Naive thymus-derived CD4-positive, alpha-beta T cell (primary cell): ENCODE data around the gene NKAPL. TPM values are rescaled to one million over a fixed set of nuclear protein-coding genes. Genes with fewer than 3 reads are reported as not detected.

Experiments
- ATAC-seq: fragments of 150-1000 bp; cut with Tn5 transposase; 2 replicates; pipeline ENCODE4 v1.10.0; 2021; ENCODE audit warnings: mild to moderate bottlenecking, moderate library complexity
- CTCF ChIA-PET: fragments of 350-600 bp; sonication (Branson Sonifier 250); formaldehyde crosslinking; loops from one replicate; lab custom pipeline; 2021; ENCODE audit warnings: antibody characterized with exemption; lab: Charles Lee
- POLR2A ChIA-PET: fragments of 350-600 bp; sonication (Branson Sonifier 250); formaldehyde crosslinking; loops from one replicate; lab custom pipeline; 2021; ENCODE audit warnings: antibody characterized with exemption, inconsistent platforms; lab: Charles Lee
- DNase-seq, 9 donors: peaks; one replicate each; pipeline versions ENCODE4 v3.0.0 to v3.0.0-alpha.2; 2020 to 2022; ENCODE audit warnings: mixed read lengths in 1 of 9
- H3K27ac ChIP-seq: one replicate; pipeline ENCODE4 v1.7.0; 2013; ENCODE audit warnings: mild to moderate bottlenecking, low read depth, low read length, moderate library complexity
- H3K27me3 ChIP-seq, 2 donors: one replicate each; pipeline ENCODE4 v1.7.0; 2013; ENCODE audit warnings: low read length in 2 of 2, mild to moderate bottlenecking in 2 of 2, moderate library complexity in 2 of 2; ENCODE audit not compliant: control insufficient read depth in 2 of 2, insufficient read depth in 2 of 2
- H3K36me3 ChIP-seq, 3 experiments: 1 replicate in 2 of 3; 2 replicates in 1 of 3; pipeline ENCODE4 v1.7.0; 2013; ENCODE audit warnings: low read length in 3 of 3, mild to moderate bottlenecking in 3 of 3, moderate library complexity in 1 of 3; ENCODE audit not compliant: insufficient read depth in 3 of 3, control insufficient read depth in 2 of 3
- H3K4me1 ChIP-seq, 2 donors: one replicate each; pipeline ENCODE4 v1.7.0; 2013; ENCODE audit warnings: low read length in 2 of 2, mild to moderate bottlenecking in 2 of 2, moderate library complexity in 1 of 2; ENCODE audit not compliant: control insufficient read depth in 2 of 2, insufficient read depth in 2 of 2
- H3K4me3 ChIP-seq: 2 replicates; pipeline ENCODE4 v1.7.0; 2013; ENCODE audit warnings: mild to moderate bottlenecking, low read length
- H3K9me3 ChIP-seq, 3 experiments: 1 replicate in 2 of 3; 2 replicates in 1 of 3; pipeline ENCODE4 v1.7.0; 2013; ENCODE audit warnings: low read length in 3 of 3; ENCODE audit not compliant: control insufficient read depth in 2 of 3
- H3K27ac Mint-ChIP-seq, 9 donors: one replicate each; pipeline ENCODE4 v1.8.0; 2020 to 2022; ENCODE audit warnings: mixed read lengths in 9 of 9, mild to moderate bottlenecking in 8 of 9, moderate library complexity in 5 of 9, inconsistent platforms in 2 of 9
- H3K27me3 Mint-ChIP-seq, 5 donors: one replicate each; pipeline ENCODE4 v1.8.0; 2021 to 2022; ENCODE audit warnings: mixed read lengths in 5 of 5, mild to moderate bottlenecking in 1 of 5
- H3K36me3 Mint-ChIP-seq, 5 donors: one replicate each; pipeline ENCODE4 v1.8.0; 2020 to 2022; ENCODE audit warnings: mixed read lengths in 5 of 5, mild to moderate bottlenecking in 3 of 5, inconsistent platforms in 1 of 5
- H3K4me1 Mint-ChIP-seq, 7 donors: one replicate each; pipeline ENCODE4 v1.8.0; 2020 to 2022; ENCODE audit warnings: mixed read lengths in 7 of 7, mild to moderate bottlenecking in 3 of 7, inconsistent platforms in 1 of 7
- H3K4me3 Mint-ChIP-seq, 10 donors: one replicate each; pipeline ENCODE4 v1.8.0; 2020 to 2022; ENCODE audit warnings: mild to moderate bottlenecking in 10 of 10, mixed read lengths in 10 of 10, moderate library complexity in 6 of 10, inconsistent platforms in 2 of 10
- H3K9me3 Mint-ChIP-seq, 11 donors: one replicate each; pipeline ENCODE4 v1.8.0; 2020 to 2022; ENCODE audit warnings: mixed read lengths in 11 of 11, mild to moderate bottlenecking in 4 of 11, inconsistent platforms in 1 of 11, moderate library complexity in 1 of 11
- intact Hi-C, 2 donors: fragments of 100-400 bp; cut with micrococcal nuclease; formaldehyde crosslinking; loops; one replicate each; pipeline ENCODE4 v1.15.1; 2023
- polyA plus RNA-seq, 2 donors: library from polyadenylated mRNA; unstranded; fragments of 300-500 nt; fragmentation: Illumina TruSeq; gene quantifications; one replicate each; pipeline ENCODE4 v1.2.3, GENCODE V29; 2021
- total RNA-seq, 6 experiments: library from RNA in 5 of 6; stranded (reverse) in 5 of 6; gene quantifications; 1 replicate in 5 of 6; 2 replicates in 1 of 6; pipeline ENCODE4 v1.2.3 and lab custom pipeline; 2021 to 2026

NKAPL gene
- total and polyA plus RNA-seq, 7 experiments from 2014 or later, result 0.12 to 0.30 (median 0.23) TPM; not detected in 1

DNA sequence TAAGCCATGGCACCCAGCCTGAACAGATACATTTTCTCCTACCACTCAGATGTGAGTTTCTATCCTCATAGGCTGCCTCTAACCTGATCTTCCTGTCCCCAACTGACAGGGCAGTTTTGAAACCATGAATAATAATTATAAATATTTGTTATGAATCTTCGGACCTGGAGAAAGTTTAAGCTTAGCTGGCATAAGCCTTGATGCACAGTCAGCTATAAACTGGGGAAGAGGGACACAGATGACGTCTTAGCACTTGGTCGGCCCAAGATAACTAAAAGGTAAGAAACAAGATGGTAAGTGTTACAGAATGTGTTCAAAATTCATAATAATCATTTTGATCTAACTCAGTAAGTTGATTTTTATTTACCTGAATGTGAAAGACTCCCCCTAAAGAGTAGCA lies 15.2 kb upstream of the NKAPL start:
- no peak overlapping the region for H3K4me3 ChIP-seq
- Mint-ChIP-seq H3K27me3 (no peaks in the 10 kb centered on the region), H3K4me3 (no peak overlapping the region), H3K36me3 (peaks cover 13 to 49% (median 40%) of the 10 kb centered on the region in 5 donors), H3K4me1 (peaks cover 2 to 22% (median 15%) of the 10 kb centered on the region in 7 donors), H3K27ac (no peak overlapping the region), H3K9me3 (no peaks in the 10 kb centered on the region)
- H3K36me3 ChIP-seq, result peaks cover 5 to 48% (median 9%) of the 10 kb centered on the region in 3 experiments
- H3K9me3 ChIP-seq, result no peaks in the 10 kb centered on the region
- ATAC-seq (no peak), DNase-seq (no peak)
- no peaks in the 10 kb centered on the region for H3K4me1 ChIP-seq
- intact Hi-C loops, result no loop called here
- ChIA-PET POLR2A (no interaction called here), CTCF (no interaction called here)
- no peaks in the 10 kb centered on the region for H3K27me3 ChIP-seq
- H3K27ac ChIP-seq, result no peak overlapping the region

DNA sequence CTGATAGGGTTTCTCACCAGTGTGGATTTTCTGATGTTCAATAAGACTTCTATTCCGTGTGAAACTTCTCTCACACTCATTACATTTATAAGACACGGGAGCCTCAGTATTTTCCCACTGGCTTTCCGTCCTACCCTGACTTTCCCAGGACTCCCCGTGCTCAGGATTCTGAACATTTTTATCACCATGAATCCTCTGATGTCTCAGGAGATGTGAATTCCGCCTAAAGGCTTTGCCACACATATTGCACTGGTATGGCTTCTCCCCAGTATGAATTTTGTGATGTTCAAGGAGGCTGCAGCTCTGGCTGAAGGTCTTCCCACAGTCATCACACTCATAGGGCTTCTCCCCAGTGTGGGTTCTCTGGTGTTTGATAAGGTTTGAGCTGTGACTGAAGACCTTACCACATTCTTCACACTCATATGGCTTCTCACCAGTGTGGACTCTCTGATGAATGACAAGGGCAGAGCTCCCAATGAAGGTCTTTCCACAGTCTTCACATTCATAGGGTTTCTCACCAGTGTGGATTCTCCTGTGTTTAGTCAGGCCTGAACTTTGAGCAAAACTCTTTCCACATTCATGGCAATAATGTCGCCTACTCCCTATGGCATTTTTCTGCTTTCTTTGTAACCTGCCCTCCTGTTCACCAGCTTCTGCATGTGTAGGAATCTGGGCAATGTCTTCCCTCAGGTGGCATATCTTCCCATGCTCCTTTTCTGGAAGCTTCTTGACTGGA lies 13.7 kb upstream of the NKAPL start:
- POLR2A ChIA-PET, result no interaction called here
- H3K9me3 ChIP-seq, result no peaks in the 10 kb centered on the region
- H3K4me3 Mint-ChIP-seq, result no peak overlapping the region
- H3K36me3 ChIP-seq, result peaks cover 5 to 48% (median 9%) of the 10 kb centered on the region in 3 experiments
- H3K27me3 ChIP-seq, result no peaks in the 10 kb centered on the region
- ATAC-seq (no peak), DNase-seq (no peak)
- H3K36me3 Mint-ChIP-seq, result peaks cover 13 to 49% (median 40%) of the 10 kb centered on the region in 5 donors
- H3K9me3 Mint-ChIP-seq, result no peaks in the 10 kb centered on the region
- H3K27me3 Mint-ChIP-seq, result no peaks in the 10 kb centered on the region
- peaks cover 0 to 4% of the 10 kb centered on the region in 2 donors for H3K4me1 ChIP-seq
- H3K4me3 ChIP-seq, result no peak overlapping the region
- CTCF ChIA-PET, result interaction anchor here (0.5 kb wide), 1 partner anchor 261 kb away, joined by 4 read pairs; no protein-coding TSS in a partner anchor
- no peak overlapping the region for H3K27ac ChIP-seq
- H3K4me1 Mint-ChIP-seq, result peaks cover 12 to 36% (median 25%) of the 10 kb centered on the region in 7 donors
- no peak overlapping the region for H3K27ac Mint-ChIP-seq
- intact Hi-C loops, result no loop called here

DNA sequence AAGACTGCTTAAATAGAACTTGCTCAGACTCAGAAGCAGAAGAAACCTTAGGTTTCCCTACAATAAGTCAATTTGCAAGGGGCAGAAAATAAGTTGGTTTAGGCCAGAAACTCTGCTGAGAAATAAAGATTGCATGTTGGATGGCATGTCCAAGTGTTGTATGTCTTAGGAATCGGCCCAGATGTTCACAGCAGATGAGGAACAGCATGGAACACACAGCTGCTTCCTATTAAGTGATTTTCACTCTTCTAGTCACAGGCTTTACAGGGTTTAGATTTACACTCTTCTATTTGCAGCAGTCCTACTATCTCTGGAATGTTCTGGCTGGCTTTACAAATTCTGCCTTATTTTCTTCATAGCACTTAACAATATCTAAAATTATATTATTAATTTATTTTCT lies 10.2 kb upstream of the NKAPL start:
- H3K27ac ChIP-seq, result no peak overlapping the region
- Mint-ChIP-seq H3K9me3 (peaks cover 0 to 7% (median 0%) of the 10 kb centered on the region in 11 donors), H3K27ac (peak overlapping the region in 1 of 9 donors; percentile 66), H3K4me1 (peaks cover 23 to 61% (median 45%) of the 10 kb centered on the region in 7 donors), H3K36me3 (peaks cover 17 to 44% (median 33%) of the 10 kb centered on the region in 5 donors), H3K27me3 (no peaks in the 10 kb centered on the region), H3K4me3 (no peak overlapping the region)
- H3K36me3 ChIP-seq, result peaks cover 5 to 51% (median 9%) of the 10 kb centered on the region in 3 experiments
- intact Hi-C loops, result no loop called here
- DNase-seq, result no peak
- no peaks in the 10 kb centered on the region for H3K9me3 ChIP-seq
- H3K4me3 ChIP-seq, result no peak overlapping the region
- ChIA-PET POLR2A (interaction anchor here (0.6 to 8.3 kb wide), 2 partner anchors 19 to 150 kb away, joined by 3 to 86 read pairs; partner anchors contain the start of gene ZSCAN26), CTCF (no interaction called here)
- no peak for ATAC-seq
- no peaks in the 10 kb centered on the region for H3K27me3 ChIP-seq
- peaks cover 14 to 18% of the 10 kb centered on the region in 2 donors for H3K4me1 ChIP-seq

DNA sequence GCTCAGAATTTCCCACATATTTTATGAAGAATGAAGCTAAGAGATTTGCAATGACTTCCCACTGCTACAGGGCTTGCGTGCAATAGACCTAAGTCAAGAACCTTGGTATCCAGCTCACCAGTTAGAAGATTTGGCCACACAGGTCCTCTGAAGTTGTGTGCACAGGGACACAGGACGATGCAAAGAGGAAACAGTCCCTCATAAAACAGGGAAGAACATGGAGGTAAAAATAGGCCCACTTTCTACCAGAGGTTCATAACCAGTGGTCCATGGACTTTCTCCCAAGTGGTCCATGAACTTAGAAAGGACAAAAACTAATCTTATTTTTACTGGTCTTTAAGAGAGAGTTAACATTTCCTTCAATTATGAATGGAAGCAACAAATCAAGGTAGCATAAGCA lies 8.3 kb upstream of the NKAPL start:
- intact Hi-C loops, result loop anchor here in 1 of 2 donors (5.0 kb wide), 1 partner anchor 87 kb away; the partner anchor contains the start of gene ZSCAN31

DNA sequence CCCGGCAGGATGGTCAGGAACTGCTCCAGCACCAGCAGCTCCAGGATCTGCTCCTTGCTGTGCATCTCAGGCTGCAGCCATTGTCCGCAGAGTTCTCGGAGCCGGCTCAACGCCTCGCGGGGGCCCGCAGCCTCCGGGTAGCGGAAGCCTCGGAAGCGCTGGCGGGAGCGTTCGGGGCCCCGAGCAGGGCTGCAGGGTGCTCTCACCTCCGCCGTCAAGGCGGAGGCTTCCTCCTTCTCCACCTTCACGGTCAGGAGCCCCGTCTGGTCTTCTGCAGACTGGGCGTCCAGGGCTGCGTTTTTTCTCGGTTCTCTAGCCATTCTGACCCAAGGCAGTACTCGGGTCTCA lies 7.5 kb upstream of the NKAPL start:
- peak in 3 of 9 donors; percentile 15 to 55 (median 17) for DNase-seq

More for the DNA sequence above, 8.3 kb upstream of the NKAPL start:
- Mint-ChIP-seq H3K27me3 (peaks cover 0 to under 1% (median 0%) of the 10 kb centered on the region in 5 donors), H3K9me3 (peaks cover 0 to 7% (median 0%) of the 10 kb centered on the region in 11 donors), H3K4me1 (peaks cover 21 to 61% (median 45%) of the 10 kb centered on the region in 7 donors), H3K4me3 (peak overlapping the region; percentile 75 to 99 (median 86)), H3K27ac (peak overlapping the region in 4 of 9 donors; percentile 51 to 61 (median 56)), H3K36me3 (peaks cover 9 to 25% (median 16%) of the 10 kb centered on the region in 5 donors)
- H3K27ac ChIP-seq, result no peak overlapping the region
- no peaks in the 10 kb centered on the region for H3K9me3 ChIP-seq
- H3K4me1 ChIP-seq, result peaks cover 14 to 18% of the 10 kb centered on the region in 2 donors
- ChIA-PET CTCF (interaction anchor here (0.6 to 0.8 kb wide), 2 partner anchors 16 to 110 kb away, joined by 3 to 6 read pairs; partner anchors contain the start of gene ZSCAN26), POLR2A (interaction anchor here (1.0 to 8.3 kb wide), 2 partner anchors 17 to 109 kb away, joined by 7 to 86 read pairs; partner anchors contain the start of genes ZKSCAN8 and ZSCAN26)
- H3K27me3 ChIP-seq, result no peaks in the 10 kb centered on the region
- no peak overlapping the region for H3K4me3 ChIP-seq
- no peak for ATAC-seq
- peaks cover 0 to 36% (median 9%) of the 10 kb centered on the region in 3 experiments for H3K36me3 ChIP-seq
- DNase-seq, result no peak

More for the DNA sequence above, 7.5 kb upstream of the NKAPL start:
- Histone ChIP-seq H3K9me3 (no peaks in the 10 kb centered on the region), H3K4me1 (peaks cover 14 to 18% of the 10 kb centered on the region in 2 donors), H3K27ac (peak overlapping the region; percentile 55), H3K27me3 (no peaks in the 10 kb centered on the region), H3K4me3 (peak overlapping the region; percentile 100), H3K36me3 (peaks cover 0 to 27% (median 4%) of the 10 kb centered on the region in 3 experiments)
- Mint-ChIP-seq H3K4me3 (peak overlapping the region; percentile 84 to 100 (median 98)), H3K9me3 (peaks cover 0 to 7% (median 0%) of the 10 kb centered on the region in 11 donors), H3K27ac (peak overlapping the region; percentile 85 to 98 (median 92)), H3K4me1 (peaks cover 21 to 60% (median 44%) of the 10 kb centered on the region in 7 donors), H3K36me3 (peaks cover 4 to 17% (median 10%) of the 10 kb centered on the region in 5 donors), H3K27me3 (peaks cover 0 to 4% (median 0%) of the 10 kb centered on the region in 5 donors)
- ChIA-PET POLR2A (interaction anchor here (0.6 to 8.3 kb wide), 8 partner anchors 16 to 171 kb away, joined by 3 to 86 read pairs (median 5); partner anchors contain the start of genes ZKSCAN3, ZKSCAN8 and ZSCAN26), CTCF (interaction anchor here (1.0 to 1.2 kb wide), 3 partner anchors 16 to 104 kb away, joined by 3 to 7 read pairs (median 3); partner anchors contain the start of gene ZSCAN26)
- intact Hi-C loops, result loop anchor here (1.0 to 5.0 kb wide), 20 partner anchors 16 to 773 kb away; partner anchors contain the start of genes ZKSCAN8 (in 2 of the 2), ZNF165 (in 2 of the 2), ZSCAN23 (in 2 of the 2) and ZSCAN26 (in 2 of the 2)
- ATAC-seq, result peak; percentile 72
